Measurements from ENCODE around the gene SSH2.

Gene SSH2

DNA sequence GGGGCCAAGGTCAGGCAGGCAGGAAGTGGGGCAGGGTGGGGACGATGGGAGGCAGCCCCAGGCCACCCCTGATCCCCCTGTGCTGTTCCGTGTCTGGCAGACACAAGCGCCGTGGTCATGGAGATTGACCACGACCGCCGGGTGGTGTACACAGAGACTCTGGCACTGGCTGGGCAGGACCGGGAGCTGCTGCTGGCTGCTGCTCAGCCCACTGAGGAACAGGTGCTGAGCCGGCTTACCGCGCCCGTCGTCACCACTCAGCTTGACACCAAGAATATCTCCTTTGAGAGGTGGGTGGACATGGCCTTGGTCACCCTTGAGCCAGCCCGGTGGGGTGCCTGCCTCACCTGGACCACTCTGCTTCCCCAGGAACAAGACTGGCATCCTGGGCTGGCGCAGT is 321.0 kb downstream of the SSH2 start:
- DNase-seq = no peak

DNA sequence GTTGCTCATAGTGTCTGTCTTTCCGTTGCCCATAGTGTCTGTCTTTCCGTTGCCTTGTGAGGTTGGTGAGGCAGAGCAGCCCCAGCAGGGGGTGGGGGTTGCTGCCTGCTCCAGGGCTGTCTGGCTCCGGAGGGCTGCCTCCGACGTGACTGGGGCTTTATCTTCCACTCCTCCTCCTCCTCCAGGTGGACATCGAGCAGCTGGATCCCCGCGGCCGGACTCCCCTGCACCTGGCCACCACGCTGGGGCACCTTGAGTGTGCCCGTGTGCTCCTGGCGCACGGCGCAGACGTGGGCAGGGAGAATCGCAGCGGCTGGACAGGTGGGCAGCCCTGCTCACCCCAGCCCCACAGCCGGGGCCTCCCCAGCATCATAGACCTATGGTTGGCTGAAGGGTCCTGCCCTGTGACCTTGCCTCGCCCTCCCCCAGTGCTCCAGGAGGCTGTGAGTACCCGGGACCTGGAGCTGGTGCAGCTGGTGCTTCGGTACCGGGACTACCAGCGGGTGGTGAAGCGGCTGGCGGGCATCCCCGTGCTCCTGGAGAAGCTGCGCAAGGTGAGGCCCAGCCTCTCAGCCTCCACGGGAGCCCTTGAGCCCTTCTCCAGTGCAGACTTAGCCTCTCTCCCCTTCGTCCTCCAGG is 322.4 kb downstream of the SSH2 start:
- no peak for DNase-seq

GRCh38 chr17:29603109-29603674 is 326.8 kb downstream of the SSH2 start:
- no peak for DNase-seq

DNA sequence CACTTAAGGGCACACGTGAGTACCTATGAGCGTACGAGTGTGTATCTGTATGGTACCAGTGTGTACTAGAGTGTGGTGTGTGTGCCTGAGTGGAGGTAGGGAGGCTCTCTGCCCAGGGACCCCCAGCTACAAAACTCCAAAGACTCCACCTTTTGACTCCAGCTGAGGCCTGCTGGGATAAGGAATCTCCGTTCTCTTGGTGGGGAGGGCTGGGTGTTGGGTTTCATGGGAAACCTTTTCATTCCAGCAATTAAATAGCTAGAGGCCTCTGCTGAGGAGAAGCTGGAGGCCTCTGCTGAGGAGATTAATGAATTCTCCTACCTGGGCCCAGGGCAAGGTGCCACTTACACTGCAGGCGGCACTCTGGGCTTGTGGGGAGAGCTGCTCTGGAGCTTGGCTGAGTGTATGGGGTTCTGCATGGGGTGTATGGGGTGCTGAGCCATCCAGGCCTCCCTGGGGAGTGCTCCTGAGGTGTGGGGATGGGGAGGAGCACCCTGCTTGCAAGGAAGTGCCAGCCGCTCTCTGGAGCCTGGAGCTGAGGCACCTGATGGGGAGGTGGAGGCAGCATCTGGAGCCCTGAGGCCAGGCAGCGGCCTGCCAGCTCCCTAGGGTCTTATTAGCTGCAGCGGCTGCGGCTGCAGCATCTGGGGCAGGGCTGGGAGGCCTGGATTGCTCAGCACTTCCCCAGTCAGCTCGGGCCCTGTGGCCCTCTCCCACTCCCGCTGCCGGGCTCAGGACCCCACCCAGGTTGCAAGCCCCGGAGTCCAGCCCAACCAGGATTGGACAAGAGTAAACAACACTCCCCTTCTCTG is 332.5 kb downstream of the SSH2 start:
- DNase-seq = no peak

DNA sequence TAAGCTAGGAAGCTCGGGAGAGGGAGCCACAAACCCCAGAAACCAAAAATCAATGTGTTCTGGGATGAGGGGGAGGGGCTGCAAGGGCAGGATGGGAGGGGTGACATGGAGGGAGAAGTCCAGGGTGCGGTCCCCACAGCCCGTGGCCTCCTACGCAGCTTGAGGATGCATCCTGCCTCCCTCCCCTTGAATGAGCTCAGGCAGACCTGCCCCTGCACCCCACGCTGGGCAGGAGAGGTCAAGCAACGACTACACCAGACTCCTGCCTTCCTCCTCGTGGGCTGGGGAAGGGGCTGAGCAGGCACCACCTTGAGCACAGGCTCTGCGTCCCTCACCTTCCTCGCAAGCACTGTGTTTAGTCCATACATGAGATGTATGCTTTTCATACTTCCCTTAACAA is 333.2 kb downstream of the SSH2 start:
- no peak for DNase-seq

DNA sequence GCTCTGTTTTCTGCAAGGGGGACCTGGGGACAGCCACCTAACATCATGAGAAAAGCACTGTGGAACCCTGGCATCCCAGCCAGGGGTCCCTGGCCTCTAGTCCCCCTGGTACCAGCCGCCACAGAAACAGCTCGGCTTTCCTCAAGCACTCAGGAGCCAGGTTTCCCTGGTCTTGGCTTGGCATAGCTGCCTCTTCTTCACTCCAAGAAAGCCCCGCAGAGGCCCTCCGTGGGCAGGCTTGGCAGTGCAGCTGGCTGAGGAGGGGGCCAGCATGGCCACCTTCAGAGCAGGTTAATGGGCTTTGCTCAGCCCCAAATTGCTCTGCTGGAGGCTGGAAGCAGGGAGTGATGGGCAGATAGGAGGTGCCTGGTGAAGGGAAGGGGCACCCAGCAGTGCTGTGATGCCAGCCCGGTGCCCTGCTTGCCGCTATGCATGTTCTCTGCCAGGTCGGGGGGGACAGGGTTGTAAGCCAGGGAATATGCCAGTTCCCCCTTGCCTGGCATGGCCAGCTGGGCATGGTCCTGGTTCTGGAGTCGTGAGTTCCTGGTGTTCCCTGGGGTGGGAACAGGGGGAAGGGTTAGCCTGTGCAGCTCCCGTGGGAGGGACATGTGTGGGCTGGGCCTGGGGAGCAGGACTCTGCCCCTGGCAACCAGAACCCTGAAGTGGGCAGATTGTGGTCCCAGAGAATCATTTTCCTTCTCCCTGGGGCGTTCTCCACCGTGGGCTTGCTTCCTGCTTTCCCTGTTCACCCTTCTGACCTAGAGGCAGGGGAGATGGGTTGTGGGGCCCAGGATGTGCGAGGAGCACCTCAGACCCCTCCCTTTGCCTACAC is 333.9 kb downstream of the SSH2 start:
- DNase-seq = no peak

DNA sequence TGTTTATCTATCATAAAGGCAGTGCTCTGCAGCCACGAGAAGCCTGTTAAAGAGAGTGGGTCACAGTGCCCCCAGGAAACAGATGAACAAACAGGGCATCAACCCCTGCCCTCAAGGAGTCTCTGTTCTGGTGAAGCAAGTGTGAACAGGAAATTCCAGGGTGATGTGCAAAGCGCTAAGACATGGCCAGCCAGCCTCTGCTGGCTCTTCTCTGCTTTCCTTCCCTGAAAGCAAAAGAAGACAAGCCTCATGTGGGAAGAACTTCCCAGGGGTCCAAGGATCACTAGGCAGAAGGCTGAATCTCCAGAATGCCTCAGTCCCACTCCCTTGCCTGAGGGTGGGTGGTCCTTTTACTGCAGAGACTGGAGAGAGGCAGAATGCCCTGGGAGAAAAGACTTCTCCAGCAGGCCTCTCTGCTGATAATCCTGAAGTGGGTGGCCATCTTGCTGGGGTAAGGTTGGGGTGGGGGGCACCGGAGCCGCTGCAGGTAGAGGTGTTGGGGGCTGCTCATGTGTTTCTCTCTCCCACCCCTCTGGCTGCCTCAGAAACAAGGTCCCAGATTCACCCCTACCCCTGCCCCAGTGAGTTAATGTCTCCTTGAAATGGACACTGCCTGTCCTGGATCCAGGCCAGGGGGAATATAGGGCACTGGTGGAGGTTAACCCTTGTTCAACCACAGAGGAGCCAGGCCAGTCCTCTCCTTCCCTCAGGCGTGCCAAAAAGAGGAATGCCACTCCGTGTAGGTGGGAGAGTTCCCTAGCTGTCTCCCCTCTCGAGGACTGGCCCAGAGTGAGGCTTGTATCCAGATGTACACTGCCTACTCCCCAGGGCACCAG is 334.7 kb downstream of the SSH2 start:
- DNase-seq = no peak

- no peak for DNase-seq
Measured at GRCh38 chr17:29594519-29595090, 335.4 kb downstream of the SSH2 start.

DNA sequence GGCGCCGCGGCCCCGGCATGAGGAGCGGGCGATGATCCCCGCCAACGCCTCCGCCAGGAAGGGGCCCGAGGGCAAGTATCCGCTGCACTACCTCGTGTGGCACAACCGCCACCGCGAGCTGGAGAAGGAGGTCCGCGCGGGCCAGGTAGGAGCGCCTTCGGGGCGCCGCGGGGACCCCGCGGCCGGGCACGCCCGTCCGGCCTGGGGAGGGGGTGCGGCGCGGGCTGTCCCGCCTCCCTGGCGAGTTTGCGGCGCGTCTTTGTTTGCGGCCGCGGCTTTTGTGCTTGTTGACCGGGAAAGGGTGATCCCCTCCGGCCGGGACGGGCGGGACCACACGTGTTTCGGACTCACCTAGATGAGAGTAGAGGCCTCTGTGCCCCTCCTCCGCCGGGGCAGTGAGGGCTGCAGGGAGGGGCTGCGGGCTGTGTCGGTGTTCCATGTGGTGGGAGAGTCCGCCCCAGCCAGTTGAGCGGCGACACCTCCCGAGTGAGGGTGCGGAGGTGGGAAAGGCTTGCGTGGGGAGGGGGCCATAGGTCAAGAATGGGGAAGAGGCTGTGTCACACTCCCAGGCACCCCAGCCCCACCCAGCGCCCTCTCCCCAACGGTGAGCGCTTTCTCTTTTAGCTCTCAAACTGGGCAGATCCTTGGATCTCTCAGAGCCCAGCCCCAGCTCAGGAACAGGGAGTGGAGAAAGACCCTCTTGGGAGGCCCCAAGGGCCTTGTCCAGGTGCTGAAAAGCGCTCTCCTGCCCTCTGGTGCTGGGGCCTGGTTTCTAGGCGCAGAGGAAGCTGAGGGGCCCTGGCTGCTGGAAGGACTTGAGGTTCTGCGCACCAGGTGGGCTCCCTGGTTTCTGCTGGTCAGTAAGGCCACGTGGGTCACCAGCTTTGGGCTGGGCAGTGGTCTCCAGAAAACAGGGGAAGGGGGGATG is 336.2 kb downstream of the SSH2 start:
- no peak for DNase-seq

- DNase-seq = no peak
Measured at GRCh38 chr17:29592850-29593551, 337.0 kb downstream of the SSH2 start, which contains the start of gene ANKRD13B. ANKRD13B (plus strand) TSS chr17:29593132; CDS start chr17:29593622, 490 bp downstream.

DNA sequence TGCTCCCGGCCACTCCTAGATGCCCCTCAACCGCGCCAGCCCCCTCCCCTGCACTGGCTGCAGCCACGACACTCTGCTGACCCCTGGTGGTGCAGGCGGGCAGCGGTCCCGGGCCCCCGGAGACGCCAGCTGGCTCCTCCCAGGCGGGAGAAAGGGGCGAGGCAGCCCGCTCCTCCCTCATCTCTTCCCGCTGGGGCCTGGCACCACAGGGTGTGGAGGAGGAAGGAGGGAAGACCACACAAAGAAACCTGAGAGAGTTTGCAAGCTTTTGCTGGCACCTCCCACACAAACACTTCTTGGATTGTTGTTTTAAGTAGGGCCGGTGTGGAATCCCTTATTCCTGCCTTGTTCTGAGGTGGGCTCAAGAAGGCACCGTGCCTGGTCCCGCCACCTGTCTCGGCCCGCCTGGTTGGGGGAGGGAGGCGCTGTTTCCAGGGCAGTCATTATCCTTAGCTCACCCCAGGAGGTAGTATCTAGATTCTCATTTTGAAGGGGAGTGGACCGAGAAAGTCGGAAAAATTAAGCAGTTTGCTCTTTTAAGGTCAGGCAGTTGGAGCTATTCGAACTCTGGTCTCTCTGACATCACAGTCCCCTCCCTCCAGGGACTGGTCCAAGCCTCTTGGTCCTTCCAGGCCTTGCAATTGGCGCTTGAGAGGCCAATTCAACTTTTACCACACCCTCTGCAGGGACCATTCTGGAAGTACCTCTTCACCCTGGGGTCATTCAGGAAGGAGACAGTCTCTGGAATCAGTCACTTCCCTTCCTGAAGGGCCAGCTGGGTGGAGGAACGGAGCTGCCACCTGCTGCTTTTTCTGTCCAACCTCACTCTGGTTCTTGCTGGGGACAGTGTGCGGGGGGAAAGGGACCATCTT is 338.1 kb downstream of the SSH2 start:
- DNase-seq = peak; percentile 95

DNA sequence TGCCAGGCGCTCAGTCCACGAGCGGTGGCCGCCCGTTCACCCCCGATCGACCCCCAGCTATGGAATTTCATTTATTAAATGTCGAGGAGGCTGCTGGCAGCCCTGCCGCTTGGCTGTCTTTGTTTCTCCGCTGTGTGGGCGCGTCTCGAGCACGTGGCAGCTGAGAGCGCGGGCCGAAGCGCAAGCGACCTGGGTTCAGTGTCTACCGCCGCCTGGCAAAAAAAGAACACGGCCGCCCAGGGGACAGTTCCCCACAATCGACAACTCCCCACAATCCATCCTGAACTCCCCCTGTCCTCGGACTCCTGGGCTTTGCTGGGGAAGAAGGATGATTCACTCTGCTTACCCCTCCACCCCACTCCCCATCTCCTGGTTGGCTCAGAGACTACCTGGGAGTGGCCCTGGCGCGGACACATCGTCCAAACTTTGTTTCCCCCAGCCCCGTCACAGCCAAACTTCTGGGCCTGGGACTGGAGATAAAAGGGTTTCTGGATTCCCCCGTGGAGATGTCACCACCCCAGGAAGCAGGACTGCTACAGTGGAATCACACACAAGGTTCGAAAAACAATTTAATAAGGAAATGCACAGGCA is 338.8 kb downstream of the SSH2 start:
- DNase-seq = peak; percentile 83

GRCh38 chr17:29590411-29591145 is 339.4 kb downstream of the SSH2 start:
- DNase-seq = no peak

- DNase-seq = peak; percentile 84
Measured at GRCh38 chr17:29589524-29590410, 340.3 kb downstream of the SSH2 start, which contains the start of gene GIT1. GIT1 (minus strand) TSS chr17:29589648; CDS start chr17:29589378, 270 bp downstream.

DNA sequence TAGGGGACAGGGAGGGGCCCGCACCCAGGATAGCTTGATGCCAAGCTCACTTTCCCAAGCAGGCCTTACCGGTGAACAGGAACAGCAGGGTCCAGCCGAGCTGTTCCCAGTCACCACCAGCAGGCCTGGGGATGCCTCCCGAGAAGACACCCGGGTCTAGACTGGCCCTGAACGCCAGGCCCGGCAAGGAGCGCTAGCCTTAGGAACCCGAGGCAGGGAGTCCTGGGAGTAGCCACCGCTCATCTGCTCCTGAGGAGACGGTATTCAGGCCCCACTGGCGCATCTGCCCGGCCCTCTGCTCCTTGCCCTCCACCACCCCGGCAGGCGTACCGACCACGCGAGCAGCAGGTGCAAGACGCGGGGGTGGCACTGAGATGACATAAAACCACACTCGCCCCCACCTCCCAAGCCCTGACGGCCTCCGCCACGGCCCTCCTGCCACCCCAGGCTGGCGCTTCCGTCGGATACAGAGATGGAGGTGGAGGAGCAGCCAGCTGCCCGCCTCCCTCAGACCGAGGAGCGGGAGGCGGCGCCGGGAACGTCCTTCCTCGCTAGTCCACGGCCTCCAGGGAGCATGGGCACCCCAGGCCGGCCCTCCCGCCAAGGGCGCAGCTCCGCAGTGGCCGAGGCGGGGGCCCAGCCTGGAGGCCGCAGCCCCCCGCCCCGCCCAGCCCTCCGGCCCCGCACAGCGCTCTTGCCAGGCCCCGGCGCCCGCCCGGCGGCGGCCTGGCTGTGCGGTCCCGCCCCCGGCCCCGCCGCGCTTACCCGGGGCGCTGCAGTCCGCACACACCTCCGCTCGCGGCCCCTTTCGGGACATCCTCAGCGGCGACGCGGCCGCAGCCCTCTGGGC is 341.2 kb downstream of the SSH2 start:
- peak; percentile 68 for DNase-seq
